WTC11 (cell line): ENCODE measurements around the gene TMEM161B. TPM values are rescaled to one million over a fixed set of nuclear protein-coding genes. Genes with fewer than 3 reads are reported as not detected.

Source experiments
- ATAC-seq: fragments of 200-7000 bp; cut with Tn5 transposase; 2 replicates; pipeline ENCODE4 v1.10.0; 2021; ENCODE audit warnings: mild to moderate bottlenecking, moderate library complexity
- CTCF ChIA-PET: fragments of 300-600 bp; sonication (Branson Sonifier 250); formaldehyde crosslinking; loops from one replicate; lab custom pipeline; 2021; ENCODE audit warnings: antibody characterized with exemption; lab: Charles Lee
- POLR2A ChIA-PET: fragments of 350-600 bp; sonication (Branson Sonifier 250); formaldehyde crosslinking; loops from one replicate; lab custom pipeline; 2021; ENCODE audit warnings: antibody characterized with exemption; lab: Charles Lee
- DNase-seq: peaks from one replicate; pipeline ENCODE4 v3.0.0; 2021; ENCODE audit warnings: low spot score
- H3K27ac Mint-ChIP-seq: 2 replicates; pipeline ENCODE4 v1.8.0; 2021; ENCODE audit warnings: mixed read lengths
- H3K27me3 Mint-ChIP-seq: 2 replicates; pipeline ENCODE4 v1.8.0; 2021; ENCODE audit warnings: low read depth, mild to moderate bottlenecking, moderate library complexity, mixed read lengths
- H3K36me3 Mint-ChIP-seq: 2 replicates; pipeline ENCODE4 v1.8.0; 2021; ENCODE audit warnings: mixed read lengths
- H3K4me1 Mint-ChIP-seq: 2 replicates; pipeline ENCODE4 v1.8.0; 2022; ENCODE audit warnings: mixed read lengths
- H3K4me3 Mint-ChIP-seq: 2 replicates; pipeline ENCODE4 v1.8.0; 2021; ENCODE audit warnings: mild to moderate bottlenecking, moderate library complexity, mixed read lengths
- H3K9me3 Mint-ChIP-seq: 2 replicates; pipeline ENCODE4 v1.8.0; 2021; ENCODE audit warnings: mixed read lengths
- CBFB ChIP-seq: sonication (generic); formaldehyde crosslinking; IDR thresholded peaks from 2 replicates; pipeline ENCODE4 v1.8.1; 2022; ENCODE audit warnings: mild to moderate bottlenecking, low read depth, missing genetic modification reagents
- IRF2 ChIP-seq: sonication (generic); formaldehyde crosslinking; IDR thresholded peaks from 2 replicates; pipeline ENCODE4 v1.8.0; 2022; ENCODE audit warnings: low read depth, missing genetic modification reagents, borderline replicate concordance
- NR1H2 ChIP-seq: sonication (generic); formaldehyde crosslinking; IDR thresholded peaks from 2 replicates; pipeline ENCODE4 v1.9.0; 2021; ENCODE audit warnings: mild to moderate bottlenecking, moderate library complexity, missing genetic modification reagents
- NR2C2 ChIP-seq: sonication (generic); formaldehyde crosslinking; IDR thresholded peaks from 2 replicates; pipeline ENCODE4 v1.8.0; 2022; ENCODE audit warnings: mild to moderate bottlenecking, missing genetic modification reagents
- TCF7 ChIP-seq: sonication (generic); formaldehyde crosslinking; IDR thresholded peaks from 2 replicates; pipeline ENCODE4 v1.8.0; 2022; ENCODE audit warnings: mild to moderate bottlenecking, low read depth, missing genetic modification reagents, moderate library complexity
- ZNF232 ChIP-seq: sonication (generic); formaldehyde crosslinking; IDR thresholded peaks from 2 replicates; pipeline ENCODE4 v1.8.0; 2022; ENCODE audit warnings: mild to moderate bottlenecking, missing genetic modification reagents
- total RNA-seq: library from RNA; stranded (reverse); gene quantifications from 3 replicates; pipeline ENCODE4 v1.2.3, GENCODE V29; 2021
- TF ChIP-seq, protein P1 (sequence below): sonication (generic); formaldehyde crosslinking; IDR thresholded peaks from 2 replicates; pipeline ENCODE4 v1.8.0; 2023; ENCODE audit warnings: mild to moderate bottlenecking, missing genetic modification reagents
- TF ChIP-seq, protein P2 (sequence below): sonication (generic); formaldehyde crosslinking; IDR thresholded peaks from 2 replicates; pipeline ENCODE4 v1.8.1; 2023; ENCODE audit warnings: mild to moderate bottlenecking, missing genetic modification reagents, moderate library complexity
- TF ChIP-seq, protein P3 (sequence below): sonication (generic); formaldehyde crosslinking; conservative IDR thresholded peaks from 2 replicates; pipeline ENCODE4 v1.8.1; 2023; ENCODE audit warnings: mild to moderate bottlenecking, low read depth, missing genetic modification reagents, moderate library complexity
- TF ChIP-seq, protein P4 (sequence below): fragments of 250-450 bp; sonication (Bioruptor Pico); conservative IDR thresholded peaks from 2 replicates; pipeline ENCODE4 v1.9.0; 2021; ENCODE audit warnings: mild to moderate bottlenecking
- TF ChIP-seq, protein P5 (sequence below): fragments of 250-450 bp; sonication (Bioruptor Pico); IDR thresholded peaks from 2 replicates; pipeline ENCODE4 v1.9.0; 2021; ENCODE audit warnings: mild to moderate bottlenecking, borderline replicate concordance
- TF ChIP-seq, protein P6 (sequence below): fragments of 200-600 bp; IDR thresholded peaks from 2 replicates; pipeline ENCODE4 v1.8.0; 2022; ENCODE audit warnings: antibody characterized with exemption
- TF ChIP-seq, protein P7 (sequence below): sonication (generic); formaldehyde crosslinking; IDR thresholded peaks from 2 replicates; pipeline ENCODE4 v1.8.1; 2023; ENCODE audit warnings: mild to moderate bottlenecking, missing genetic modification reagents

TMEM161B gene
- total RNA-seq, 1 experiment from 2014 or later: 17.0 TPM

DNA sequence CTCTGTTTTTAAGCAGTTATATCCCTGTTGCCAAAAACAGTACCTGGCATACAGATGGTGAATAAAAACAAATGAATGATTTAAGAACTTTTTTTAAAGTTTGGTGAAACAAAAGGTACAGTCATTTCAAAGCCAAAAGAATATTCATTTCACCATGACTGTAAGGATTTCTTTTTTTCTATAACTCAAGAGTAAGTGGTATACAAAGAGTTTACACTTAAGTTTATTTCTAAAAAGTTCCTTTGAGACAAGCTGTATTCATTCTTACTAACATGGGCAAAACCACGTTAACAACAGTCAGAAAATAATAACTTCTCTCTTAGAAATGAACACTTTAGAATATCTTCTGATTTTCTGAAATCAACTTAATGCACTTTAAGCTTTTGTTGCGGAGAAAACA, 5.3 kb downstream of the TMEM161B start (continued):
- TF ChIP-seq, protein P1, sequence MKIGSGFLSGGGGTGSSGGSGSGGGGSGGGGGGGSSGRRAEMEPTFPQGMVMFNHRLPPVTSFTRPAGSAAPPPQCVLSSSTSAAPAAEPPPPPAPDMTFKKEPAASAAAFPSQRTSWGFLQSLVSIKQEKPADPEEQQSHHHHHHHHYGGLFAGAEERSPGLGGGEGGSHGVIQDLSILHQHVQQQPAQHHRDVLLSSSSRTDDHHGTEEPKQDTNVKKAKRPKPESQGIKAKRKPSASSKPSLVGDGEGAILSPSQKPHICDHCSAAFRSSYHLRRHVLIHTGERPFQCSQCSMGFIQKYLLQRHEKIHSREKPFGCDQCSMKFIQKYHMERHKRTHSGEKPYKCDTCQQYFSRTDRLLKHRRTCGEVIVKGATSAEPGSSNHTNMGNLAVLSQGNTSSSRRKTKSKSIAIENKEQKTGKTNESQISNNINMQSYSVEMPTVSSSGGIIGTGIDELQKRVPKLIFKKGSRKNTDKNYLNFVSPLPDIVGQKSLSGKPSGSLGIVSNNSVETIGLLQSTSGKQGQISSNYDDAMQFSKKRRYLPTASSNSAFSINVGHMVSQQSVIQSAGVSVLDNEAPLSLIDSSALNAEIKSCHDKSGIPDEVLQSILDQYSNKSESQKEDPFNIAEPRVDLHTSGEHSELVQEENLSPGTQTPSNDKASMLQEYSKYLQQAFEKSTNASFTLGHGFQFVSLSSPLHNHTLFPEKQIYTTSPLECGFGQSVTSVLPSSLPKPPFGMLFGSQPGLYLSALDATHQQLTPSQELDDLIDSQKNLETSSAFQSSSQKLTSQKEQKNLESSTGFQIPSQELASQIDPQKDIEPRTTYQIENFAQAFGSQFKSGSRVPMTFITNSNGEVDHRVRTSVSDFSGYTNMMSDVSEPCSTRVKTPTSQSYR (CRISPR knock-in tag): no peak
- TF ChIP-seq, protein P2, sequence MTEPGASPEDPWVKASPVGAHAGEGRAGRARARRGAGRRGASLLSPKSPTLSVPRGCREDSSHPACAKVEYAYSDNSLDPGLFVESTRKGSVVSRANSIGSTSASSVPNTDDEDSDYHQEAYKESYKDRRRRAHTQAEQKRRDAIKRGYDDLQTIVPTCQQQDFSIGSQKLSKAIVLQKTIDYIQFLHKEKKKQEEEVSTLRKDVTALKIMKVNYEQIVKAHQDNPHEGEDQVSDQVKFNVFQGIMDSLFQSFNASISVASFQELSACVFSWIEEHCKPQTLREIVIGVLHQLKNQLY (CRISPR knock-in tag): no peak
- TF ChIP-seq IRF2: no peak
- no peak for TF ChIP-seq CBFB (CRISPR knock-in tag)
- TF ChIP-seq, protein P3, sequence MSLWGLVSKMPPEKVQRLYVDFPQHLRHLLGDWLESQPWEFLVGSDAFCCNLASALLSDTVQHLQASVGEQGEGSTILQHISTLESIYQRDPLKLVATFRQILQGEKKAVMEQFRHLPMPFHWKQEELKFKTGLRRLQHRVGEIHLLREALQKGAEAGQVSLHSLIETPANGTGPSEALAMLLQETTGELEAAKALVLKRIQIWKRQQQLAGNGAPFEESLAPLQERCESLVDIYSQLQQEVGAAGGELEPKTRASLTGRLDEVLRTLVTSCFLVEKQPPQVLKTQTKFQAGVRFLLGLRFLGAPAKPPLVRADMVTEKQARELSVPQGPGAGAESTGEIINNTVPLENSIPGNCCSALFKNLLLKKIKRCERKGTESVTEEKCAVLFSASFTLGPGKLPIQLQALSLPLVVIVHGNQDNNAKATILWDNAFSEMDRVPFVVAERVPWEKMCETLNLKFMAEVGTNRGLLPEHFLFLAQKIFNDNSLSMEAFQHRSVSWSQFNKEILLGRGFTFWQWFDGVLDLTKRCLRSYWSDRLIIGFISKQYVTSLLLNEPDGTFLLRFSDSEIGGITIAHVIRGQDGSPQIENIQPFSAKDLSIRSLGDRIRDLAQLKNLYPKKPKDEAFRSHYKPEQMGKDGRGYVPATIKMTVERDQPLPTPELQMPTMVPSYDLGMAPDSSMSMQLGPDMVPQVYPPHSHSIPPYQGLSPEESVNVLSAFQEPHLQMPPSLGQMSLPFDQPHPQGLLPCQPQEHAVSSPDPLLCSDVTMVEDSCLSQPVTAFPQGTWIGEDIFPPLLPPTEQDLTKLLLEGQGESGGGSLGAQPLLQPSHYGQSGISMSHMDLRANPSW (CRISPR knock-in tag): no peak
- TF ChIP-seq, all 79 proteins: peak for 0

DNA sequence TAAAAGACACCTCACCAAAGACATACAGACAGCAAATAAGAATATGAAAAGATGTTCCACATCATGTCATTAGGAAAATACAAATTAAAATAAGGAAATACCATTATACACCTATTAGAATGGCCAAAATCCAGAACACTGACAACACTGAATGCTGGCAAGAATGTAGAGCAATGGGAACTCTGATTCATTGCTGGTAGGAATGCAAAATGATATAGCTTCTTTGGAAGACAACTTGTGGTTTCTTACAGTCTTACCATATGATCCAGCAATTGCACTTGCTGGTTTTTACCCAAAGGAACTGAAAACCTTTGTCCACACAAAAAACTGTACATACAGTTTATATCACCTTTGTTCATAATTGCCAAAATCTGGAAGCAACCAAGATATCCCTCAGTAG, 6.5 kb downstream of the TMEM161B start:
- ATAC-seq (no peak), DNase-seq (no peak)
- H3K4me1 Mint-ChIP-seq: peaks cover 36% of the 10 kb centered on the region
- H3K4me3 Mint-ChIP-seq: no peak overlapping the region
- ChIA-PET CTCF (no interaction called here), POLR2A (no interaction called here)
- H3K36me3 Mint-ChIP-seq: peaks cover 34% of the 10 kb centered on the region
- no peaks in the 10 kb centered on the region; the same call in 1 of the 2 replicates for H3K27me3 Mint-ChIP-seq
- no peak for TF ChIP-seq ZNF232 (CRISPR knock-in tag)
- no peak for TF ChIP-seq TCF7 (CRISPR knock-in tag)
- TF ChIP-seq, protein P2 (CRISPR knock-in tag): no peak
- TF ChIP-seq, protein P4, sequence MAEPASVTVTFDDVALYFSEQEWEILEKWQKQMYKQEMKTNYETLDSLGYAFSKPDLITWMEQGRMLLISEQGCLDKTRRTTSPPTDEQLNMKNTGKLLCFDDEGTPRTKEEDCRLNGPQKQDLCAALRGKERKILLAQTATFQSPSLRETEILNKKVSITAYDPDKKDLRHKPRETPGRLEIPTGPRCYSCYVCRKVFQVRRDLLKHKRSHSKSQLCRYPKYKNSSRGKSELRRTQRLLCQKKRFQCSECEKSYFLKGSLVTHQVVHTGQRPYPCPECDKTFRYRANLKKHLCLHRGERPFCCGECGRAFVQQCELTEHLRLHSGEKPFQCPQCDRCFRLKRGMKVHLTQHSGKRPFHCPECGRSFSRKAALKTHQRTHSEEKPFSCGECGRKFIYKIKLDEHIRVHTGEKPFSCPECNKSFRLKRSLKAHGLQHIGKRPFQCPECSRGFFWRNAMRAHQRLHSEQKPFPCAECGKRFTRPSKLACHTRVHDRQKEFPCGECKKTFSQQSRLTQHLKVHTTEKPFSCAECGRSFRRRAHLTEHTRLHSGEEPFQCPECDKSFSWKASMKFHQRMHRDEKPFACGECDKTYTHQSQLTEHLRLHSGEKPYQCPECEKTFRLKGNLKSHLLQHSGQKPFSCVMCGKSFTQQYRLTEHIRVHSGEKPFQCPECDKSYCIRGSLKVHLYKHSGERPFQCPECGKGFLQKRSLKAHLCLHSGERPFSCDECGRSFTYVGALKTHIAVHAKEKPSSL (CRISPR knock-in tag): no peak
- H3K9me3 Mint-ChIP-seq: peaks cover 22% of the 10 kb centered on the region
- H3K27ac Mint-ChIP-seq: no peak overlapping the region

DNA sequence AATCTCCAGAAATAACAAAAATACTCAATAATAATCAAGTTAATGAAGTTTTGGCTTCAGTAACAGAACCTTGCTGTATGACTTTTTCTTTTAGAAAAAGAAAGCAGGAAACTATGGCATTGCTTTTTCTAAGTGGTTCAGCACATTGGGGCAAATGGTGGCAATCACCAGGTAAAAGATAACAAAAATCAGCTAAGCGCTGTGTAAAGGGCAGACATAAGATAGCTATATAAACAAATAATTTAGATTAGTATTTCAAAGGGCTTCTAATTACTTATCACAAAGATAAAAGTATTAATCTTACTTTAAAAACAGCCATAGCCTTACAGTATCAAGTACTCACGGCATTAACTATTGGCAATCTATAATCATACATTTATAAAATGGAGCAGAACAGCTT, 10.0 kb downstream of the TMEM161B start:
- POLR2A ChIA-PET: no interaction called here
- ATAC-seq (no peak), DNase-seq (no peak)
- Mint-ChIP-seq H3K4me1 (peaks cover 60% of the 10 kb centered on the region), H3K9me3 (no peaks in the 10 kb centered on the region), H3K36me3 (peaks cover 8% of the 10 kb centered on the region), H3K27ac (no peak overlapping the region; the same call in 1 of the 2 replicates), H3K27me3 (no peaks in the 10 kb centered on the region), H3K4me3 (no peak overlapping the region)
- CTCF ChIA-PET: no interaction called here
- TF ChIP-seq, protein P5, sequence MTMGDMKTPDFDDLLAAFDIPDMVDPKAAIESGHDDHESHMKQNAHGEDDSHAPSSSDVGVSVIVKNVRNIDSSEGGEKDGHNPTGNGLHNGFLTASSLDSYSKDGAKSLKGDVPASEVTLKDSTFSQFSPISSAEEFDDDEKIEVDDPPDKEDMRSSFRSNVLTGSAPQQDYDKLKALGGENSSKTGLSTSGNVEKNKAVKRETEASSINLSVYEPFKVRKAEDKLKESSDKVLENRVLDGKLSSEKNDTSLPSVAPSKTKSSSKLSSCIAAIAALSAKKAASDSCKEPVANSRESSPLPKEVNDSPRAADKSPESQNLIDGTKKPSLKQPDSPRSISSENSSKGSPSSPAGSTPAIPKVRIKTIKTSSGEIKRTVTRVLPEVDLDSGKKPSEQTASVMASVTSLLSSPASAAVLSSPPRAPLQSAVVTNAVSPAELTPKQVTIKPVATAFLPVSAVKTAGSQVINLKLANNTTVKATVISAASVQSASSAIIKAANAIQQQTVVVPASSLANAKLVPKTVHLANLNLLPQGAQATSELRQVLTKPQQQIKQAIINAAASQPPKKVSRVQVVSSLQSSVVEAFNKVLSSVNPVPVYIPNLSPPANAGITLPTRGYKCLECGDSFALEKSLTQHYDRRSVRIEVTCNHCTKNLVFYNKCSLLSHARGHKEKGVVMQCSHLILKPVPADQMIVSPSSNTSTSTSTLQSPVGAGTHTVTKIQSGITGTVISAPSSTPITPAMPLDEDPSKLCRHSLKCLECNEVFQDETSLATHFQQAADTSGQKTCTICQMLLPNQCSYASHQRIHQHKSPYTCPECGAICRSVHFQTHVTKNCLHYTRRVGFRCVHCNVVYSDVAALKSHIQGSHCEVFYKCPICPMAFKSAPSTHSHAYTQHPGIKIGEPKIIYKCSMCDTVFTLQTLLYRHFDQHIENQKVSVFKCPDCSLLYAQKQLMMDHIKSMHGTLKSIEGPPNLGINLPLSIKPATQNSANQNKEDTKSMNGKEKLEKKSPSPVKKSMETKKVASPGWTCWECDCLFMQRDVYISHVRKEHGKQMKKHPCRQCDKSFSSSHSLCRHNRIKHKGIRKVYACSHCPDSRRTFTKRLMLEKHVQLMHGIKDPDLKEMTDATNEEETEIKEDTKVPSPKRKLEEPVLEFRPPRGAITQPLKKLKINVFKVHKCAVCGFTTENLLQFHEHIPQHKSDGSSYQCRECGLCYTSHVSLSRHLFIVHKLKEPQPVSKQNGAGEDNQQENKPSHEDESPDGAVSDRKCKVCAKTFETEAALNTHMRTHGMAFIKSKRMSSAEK (CRISPR knock-in tag): no peak
- TF ChIP-seq NR1H2 (CRISPR knock-in tag) (no peak), CBFB (CRISPR knock-in tag) (no peak), NR2C2 (CRISPR knock-in tag) (no peak)
- TF ChIP-seq, protein P6, sequence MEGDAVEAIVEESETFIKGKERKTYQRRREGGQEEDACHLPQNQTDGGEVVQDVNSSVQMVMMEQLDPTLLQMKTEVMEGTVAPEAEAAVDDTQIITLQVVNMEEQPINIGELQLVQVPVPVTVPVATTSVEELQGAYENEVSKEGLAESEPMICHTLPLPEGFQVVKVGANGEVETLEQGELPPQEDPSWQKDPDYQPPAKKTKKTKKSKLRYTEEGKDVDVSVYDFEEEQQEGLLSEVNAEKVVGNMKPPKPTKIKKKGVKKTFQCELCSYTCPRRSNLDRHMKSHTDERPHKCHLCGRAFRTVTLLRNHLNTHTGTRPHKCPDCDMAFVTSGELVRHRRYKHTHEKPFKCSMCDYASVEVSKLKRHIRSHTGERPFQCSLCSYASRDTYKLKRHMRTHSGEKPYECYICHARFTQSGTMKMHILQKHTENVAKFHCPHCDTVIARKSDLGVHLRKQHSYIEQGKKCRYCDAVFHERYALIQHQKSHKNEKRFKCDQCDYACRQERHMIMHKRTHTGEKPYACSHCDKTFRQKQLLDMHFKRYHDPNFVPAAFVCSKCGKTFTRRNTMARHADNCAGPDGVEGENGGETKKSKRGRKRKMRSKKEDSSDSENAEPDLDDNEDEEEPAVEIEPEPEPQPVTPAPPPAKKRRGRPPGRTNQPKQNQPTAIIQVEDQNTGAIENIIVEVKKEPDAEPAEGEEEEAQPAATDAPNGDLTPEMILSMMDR: no peak
- TF ChIP-seq, protein P7, sequence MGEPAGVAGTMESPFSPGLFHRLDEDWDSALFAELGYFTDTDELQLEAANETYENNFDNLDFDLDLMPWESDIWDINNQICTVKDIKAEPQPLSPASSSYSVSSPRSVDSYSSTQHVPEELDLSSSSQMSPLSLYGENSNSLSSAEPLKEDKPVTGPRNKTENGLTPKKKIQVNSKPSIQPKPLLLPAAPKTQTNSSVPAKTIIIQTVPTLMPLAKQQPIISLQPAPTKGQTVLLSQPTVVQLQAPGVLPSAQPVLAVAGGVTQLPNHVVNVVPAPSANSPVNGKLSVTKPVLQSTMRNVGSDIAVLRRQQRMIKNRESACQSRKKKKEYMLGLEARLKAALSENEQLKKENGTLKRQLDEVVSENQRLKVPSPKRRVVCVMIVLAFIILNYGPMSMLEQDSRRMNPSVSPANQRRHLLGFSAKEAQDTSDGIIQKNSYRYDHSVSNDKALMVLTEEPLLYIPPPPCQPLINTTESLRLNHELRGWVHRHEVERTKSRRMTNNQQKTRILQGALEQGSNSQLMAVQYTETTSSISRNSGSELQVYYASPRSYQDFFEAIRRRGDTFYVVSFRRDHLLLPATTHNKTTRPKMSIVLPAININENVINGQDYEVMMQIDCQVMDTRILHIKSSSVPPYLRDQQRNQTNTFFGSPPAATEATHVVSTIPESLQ (CRISPR knock-in tag): no peak
